ENCODE data around the gene KRTAP12-3.

DNA sequence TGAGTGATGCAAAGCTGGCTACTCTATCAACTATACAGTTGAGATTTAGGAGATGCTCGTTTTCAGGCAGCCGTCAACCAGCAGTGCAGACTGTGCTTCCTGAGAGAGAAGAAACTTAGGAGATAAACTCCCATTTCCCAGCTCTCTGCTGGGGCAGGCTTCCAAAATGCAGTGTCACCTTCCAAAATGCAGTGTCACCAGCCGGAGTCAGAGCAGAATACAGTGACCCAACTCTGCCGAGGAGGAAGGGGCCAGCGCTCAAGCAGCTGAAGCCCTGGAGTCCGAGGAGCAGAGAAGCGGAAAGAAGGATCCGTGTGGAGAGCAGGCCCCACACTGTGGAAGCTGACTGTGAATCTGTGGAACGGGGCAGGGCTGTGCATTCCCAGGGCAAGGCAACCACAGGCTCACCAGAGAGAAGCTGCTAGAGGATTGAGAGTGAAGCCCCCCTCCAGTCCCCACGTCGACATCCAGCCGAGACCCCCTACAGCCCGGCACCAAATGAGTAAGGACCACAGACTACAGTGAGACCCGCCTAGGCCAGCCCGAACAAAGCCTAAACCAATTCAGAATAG lies 24.9 kb downstream of the KRTAP12-3 start:
- TF ChIP-seq POLR2AphosphoS5 (IDR thresholded peaks at IDR 0.05) (no peak), RAD21 (conservative IDR thresholded peaks at IDR 0.05) (no peak), EZH2 (IDR thresholded peaks at IDR 0.05; ENCODE audit: borderline replicate concordance, insufficient read depth, low read length, poor library complexity, severe bottlenecking) (no peak), SMC3 (conservative IDR thresholded peaks at IDR 0.05; ENCODE audit: poor library complexity) (no peak)
- TF ChIP-seq, protein P1, sequence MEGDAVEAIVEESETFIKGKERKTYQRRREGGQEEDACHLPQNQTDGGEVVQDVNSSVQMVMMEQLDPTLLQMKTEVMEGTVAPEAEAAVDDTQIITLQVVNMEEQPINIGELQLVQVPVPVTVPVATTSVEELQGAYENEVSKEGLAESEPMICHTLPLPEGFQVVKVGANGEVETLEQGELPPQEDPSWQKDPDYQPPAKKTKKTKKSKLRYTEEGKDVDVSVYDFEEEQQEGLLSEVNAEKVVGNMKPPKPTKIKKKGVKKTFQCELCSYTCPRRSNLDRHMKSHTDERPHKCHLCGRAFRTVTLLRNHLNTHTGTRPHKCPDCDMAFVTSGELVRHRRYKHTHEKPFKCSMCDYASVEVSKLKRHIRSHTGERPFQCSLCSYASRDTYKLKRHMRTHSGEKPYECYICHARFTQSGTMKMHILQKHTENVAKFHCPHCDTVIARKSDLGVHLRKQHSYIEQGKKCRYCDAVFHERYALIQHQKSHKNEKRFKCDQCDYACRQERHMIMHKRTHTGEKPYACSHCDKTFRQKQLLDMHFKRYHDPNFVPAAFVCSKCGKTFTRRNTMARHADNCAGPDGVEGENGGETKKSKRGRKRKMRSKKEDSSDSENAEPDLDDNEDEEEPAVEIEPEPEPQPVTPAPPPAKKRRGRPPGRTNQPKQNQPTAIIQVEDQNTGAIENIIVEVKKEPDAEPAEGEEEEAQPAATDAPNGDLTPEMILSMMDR (IDR thresholded peaks at IDR 0.05; ENCODE audit: poor library complexity, severe bottlenecking): no peak
- TF ChIP-seq, protein P2, sequence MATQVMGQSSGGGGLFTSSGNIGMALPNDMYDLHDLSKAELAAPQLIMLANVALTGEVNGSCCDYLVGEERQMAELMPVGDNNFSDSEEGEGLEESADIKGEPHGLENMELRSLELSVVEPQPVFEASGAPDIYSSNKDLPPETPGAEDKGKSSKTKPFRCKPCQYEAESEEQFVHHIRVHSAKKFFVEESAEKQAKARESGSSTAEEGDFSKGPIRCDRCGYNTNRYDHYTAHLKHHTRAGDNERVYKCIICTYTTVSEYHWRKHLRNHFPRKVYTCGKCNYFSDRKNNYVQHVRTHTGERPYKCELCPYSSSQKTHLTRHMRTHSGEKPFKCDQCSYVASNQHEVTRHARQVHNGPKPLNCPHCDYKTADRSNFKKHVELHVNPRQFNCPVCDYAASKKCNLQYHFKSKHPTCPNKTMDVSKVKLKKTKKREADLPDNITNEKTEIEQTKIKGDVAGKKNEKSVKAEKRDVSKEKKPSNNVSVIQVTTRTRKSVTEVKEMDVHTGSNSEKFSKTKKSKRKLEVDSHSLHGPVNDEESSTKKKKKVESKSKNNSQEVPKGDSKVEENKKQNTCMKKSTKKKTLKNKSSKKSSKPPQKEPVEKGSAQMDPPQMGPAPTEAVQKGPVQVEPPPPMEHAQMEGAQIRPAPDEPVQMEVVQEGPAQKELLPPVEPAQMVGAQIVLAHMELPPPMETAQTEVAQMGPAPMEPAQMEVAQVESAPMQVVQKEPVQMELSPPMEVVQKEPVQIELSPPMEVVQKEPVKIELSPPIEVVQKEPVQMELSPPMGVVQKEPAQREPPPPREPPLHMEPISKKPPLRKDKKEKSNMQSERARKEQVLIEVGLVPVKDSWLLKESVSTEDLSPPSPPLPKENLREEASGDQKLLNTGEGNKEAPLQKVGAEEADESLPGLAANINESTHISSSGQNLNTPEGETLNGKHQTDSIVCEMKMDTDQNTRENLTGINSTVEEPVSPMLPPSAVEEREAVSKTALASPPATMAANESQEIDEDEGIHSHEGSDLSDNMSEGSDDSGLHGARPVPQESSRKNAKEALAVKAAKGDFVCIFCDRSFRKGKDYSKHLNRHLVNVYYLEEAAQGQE (IDR thresholded peaks at IDR 0.05; ENCODE audit: borderline replicate concordance): no peak

All from neural cell (in vitro differentiated cells).